Gastroesophageal sphincter (tissue), 4 donors: ENCODE results near the gene KLF7. TPM values are rescaled to one million over a fixed set of nuclear protein-coding genes. Genes with fewer than 3 reads are reported as not detected.

ENCODE experiments used
- ATAC-seq: fragments of 150-250 bp; one replicate; pipeline ENCODE4 v1.9.1; 2016; ENCODE audit warnings: mild to moderate bottlenecking, moderate library complexity
- H3K27ac ChIP-seq, 4 donors: fragments of 200-600 bp; sonication (generic) in 3 of 4; 1 replicate in 3 of 4; 2 replicates in 1 of 4; pipeline ENCODE4 v1.5.1; 2016 to 2019
- H3K27me3 ChIP-seq: fragments of 200-600 bp; sonication (generic); one replicate; pipeline ENCODE4 v1.5.1; 2019
- H3K36me3 ChIP-seq, 2 donors: fragments of 200-600 bp; sonication (generic); one replicate each; pipeline ENCODE4 v1.5.1; 2019; ENCODE audit warnings: control low read depth in 1 of 2
- H3K4me1 ChIP-seq, 3 donors: fragments of 200-600 bp; sonication (generic); 1 replicate in 2 of 3; 2 replicates in 1 of 3; pipeline ENCODE4 v1.5.1; 2016 to 2019; ENCODE audit warnings: control low read depth in 2 of 3
- H3K4me3 ChIP-seq, 2 donors: fragments of 200-600 bp; sonication (generic); one replicate each; pipeline ENCODE4 v1.5.1; 2019; ENCODE audit warnings: mild to moderate bottlenecking in 1 of 2, moderate library complexity in 1 of 2
- H3K9me3 ChIP-seq, 3 donors: fragments of 200-600 bp; sonication (generic); one replicate each; pipeline ENCODE4 v1.5.1; 2017 to 2019; ENCODE audit warnings: control low read depth in 2 of 3
- CTCF ChIP-seq, 4 experiments: fragments of 200-600 bp in 2 of 4; fragments of 450-650 bp in 2 of 4; sonication (generic) in 1 of 4; IDR thresholded peaks; one replicate each; pipeline ENCODE4 v1.5.1; 2017 to 2019; ENCODE audit warnings: antibody characterized with exemption in 4 of 4, mild to moderate bottlenecking in 2 of 4, moderate library complexity in 2 of 4
- EP300 ChIP-seq: sonication (generic); formaldehyde crosslinking; IDR thresholded peaks from one replicate; pipeline ENCODE4 v1.6.1; 2017; ENCODE audit warnings: antibody characterized with exemption, mild to moderate bottlenecking
- POLR2A ChIP-seq, 2 donors: fragments of 450-650 bp; IDR thresholded peaks; one replicate each; pipeline ENCODE4 v1.6.1; 2017; ENCODE audit warnings: antibody characterized with exemption in 2 of 2, mild to moderate bottlenecking in 2 of 2, moderate library complexity in 1 of 2
- POLR2AphosphoS5 ChIP-seq: sonication (generic); formaldehyde crosslinking; IDR thresholded peaks from one replicate; pipeline ENCODE4 v1.6.1; 2017; ENCODE audit warnings: antibody characterized with exemption
- WGBS, 2 donors: methylation state at CpG; one replicate each; pipeline ENCODE4 v1.1.5; 2018; ENCODE audit warnings: low coverage in 1 of 2; 5-methylcytosine and 5-hydroxymethylcytosine counted together
- total RNA-seq, 4 donors: library from RNA; depleted of rRNA; stranded (reverse); fragments of >200 nt; gene quantifications; one replicate each; pipeline ENCODE4 v1.1.0, GENCODE V29; 2016

Gene KLF7
- total RNA-seq, 4 donors from 2014 or later, result 30.7 to 59.3 (median 42.1) TPM

- Histone ChIP-seq H3K27me3 (no peaks in the 10 kb centered on the region), H3K4me1 (no peaks in the 10 kb centered on the region), H3K36me3 (no peaks in the 10 kb centered on the region), H3K4me3 (no peak overlapping the region), H3K9me3 (no peaks in the 10 kb centered on the region), H3K27ac (no peak overlapping the region)
- TF ChIP-seq POLR2AphosphoS5 (no peak), EP300 (no peak), POLR2A (IDR thresholded peaks at IDR 0.05) (no peak), CTCF (IDR thresholded peaks at IDR 0.05) (no peak)
- no peak for ATAC-seq
- WGBS, 2 donors, result 67 to 72% methylated on average over 2 of the region's 2 CpGs
Observed at GRCh38 chr2:207194028-207194427, 28.3 kb upstream of the KLF7 start.

GRCh38 chr2:207188626-207189419 is 23.1 kb upstream of the KLF7 start:
- Histone ChIP-seq H3K9me3 (peaks cover 0 to 16% (median 0%) of the 10 kb centered on the region in 3 donors), H3K4me1 (no peaks in the 10 kb centered on the region), H3K36me3 (no peaks in the 10 kb centered on the region), H3K4me3 (no peak overlapping the region), H3K27me3 (no peaks in the 10 kb centered on the region), H3K27ac (no peak overlapping the region)
- TF ChIP-seq CTCF (IDR thresholded peaks at IDR 0.05), result no peak
- no peak for TF ChIP-seq POLR2A (IDR thresholded peaks at IDR 0.05)
- TF ChIP-seq POLR2AphosphoS5, result no peak
- no peak for TF ChIP-seq EP300
- ATAC-seq, result no peak
- 53 to 63% methylated on average over 2 to 3 of the region's 3 CpGs for WGBS, 2 donors

GRCh38 chr2:207185372-207185771 is 19.6 kb upstream of the KLF7 start:
- no peaks in the 10 kb centered on the region for H3K4me1 ChIP-seq
- no peaks in the 10 kb centered on the region for H3K36me3 ChIP-seq
- peaks cover 0 to 16% (median 0%) of the 10 kb centered on the region in 3 donors for H3K9me3 ChIP-seq
- ATAC-seq, result no peak
- TF ChIP-seq EP300 (no peak), POLR2A (IDR thresholded peaks at IDR 0.05) (no peak), CTCF (IDR thresholded peaks at IDR 0.05) (no peak), POLR2AphosphoS5 (no peak)
- H3K4me3 ChIP-seq, result no peak overlapping the region
- no peaks in the 10 kb centered on the region for H3K27me3 ChIP-seq
- H3K27ac ChIP-seq, result no peak overlapping the region
- WGBS, 2 donors, result 67 to 100% methylated on average over 1 to 3 of the region's 6 CpGs

GRCh38 chr2:207184768-207185167 is 19.0 kb upstream of the KLF7 start:
- WGBS, 2 donors, result 71 to 100% methylated on average over 2 to 5 of the region's 5 CpGs

More at GRCh38 chr2:207184768-207185167, 19.0 kb upstream of the KLF7 start:
- H3K36me3 ChIP-seq, result no peaks in the 10 kb centered on the region
- H3K4me1 ChIP-seq, result no peaks in the 10 kb centered on the region
- no peak for ATAC-seq
- H3K9me3 ChIP-seq, result peaks cover 0 to 16% (median 0%) of the 10 kb centered on the region in 3 donors
- TF ChIP-seq EP300 (no peak), POLR2AphosphoS5 (no peak), CTCF (IDR thresholded peaks at IDR 0.05) (no peak), POLR2A (IDR thresholded peaks at IDR 0.05) (no peak)
- H3K27ac ChIP-seq, result no peak overlapping the region
- no peaks in the 10 kb centered on the region for H3K27me3 ChIP-seq
- H3K4me3 ChIP-seq, result no peak overlapping the region
